Measurements from ENCODE around the gene ING3. TPM values are rescaled to one million over a fixed set of nuclear protein-coding genes. Genes with fewer than 3 reads are reported as not detected.
A peak's percentile ranks its signal among the peaks of the same experiment; 100 is the strongest.

ING3 gene
- total and polyA plus RNA-seq, 9 of the 15 experiments (the other 6 are each of a cell fraction or from before 2014, with no cell fraction given) = 22.8 to 233 (median 50.4) TPM

DNA sequence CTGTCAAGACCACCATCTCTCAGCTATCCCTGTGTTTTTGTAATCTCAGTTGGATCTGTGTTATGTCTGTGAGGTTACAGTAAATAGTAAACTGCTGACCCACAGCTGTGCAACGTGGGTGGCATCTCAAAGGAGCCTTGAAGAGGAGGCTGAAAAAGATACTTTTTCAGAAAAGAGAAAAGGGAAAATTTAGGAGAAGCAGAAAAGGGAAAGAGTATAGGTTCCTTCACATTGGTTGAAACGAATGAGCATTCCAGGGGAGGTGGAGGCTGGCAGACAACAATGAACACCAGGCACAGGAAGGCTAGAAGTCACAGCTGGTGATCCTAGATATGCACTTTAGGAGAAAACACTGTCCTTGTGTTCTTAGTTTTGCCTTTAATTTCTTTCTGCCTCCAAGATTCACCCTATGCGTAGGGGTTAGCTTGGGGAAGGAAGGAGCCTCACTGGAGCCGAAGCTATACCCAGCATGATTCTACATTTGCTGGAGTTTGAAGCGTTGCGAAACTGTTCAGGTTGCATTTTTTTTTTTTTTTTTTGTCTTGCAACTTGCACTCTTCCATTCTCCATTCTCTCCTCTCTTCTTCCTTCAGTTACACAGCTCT is 56.2 kb downstream of the ING3 start (continued):
- TF ChIP-seq, protein P1, sequence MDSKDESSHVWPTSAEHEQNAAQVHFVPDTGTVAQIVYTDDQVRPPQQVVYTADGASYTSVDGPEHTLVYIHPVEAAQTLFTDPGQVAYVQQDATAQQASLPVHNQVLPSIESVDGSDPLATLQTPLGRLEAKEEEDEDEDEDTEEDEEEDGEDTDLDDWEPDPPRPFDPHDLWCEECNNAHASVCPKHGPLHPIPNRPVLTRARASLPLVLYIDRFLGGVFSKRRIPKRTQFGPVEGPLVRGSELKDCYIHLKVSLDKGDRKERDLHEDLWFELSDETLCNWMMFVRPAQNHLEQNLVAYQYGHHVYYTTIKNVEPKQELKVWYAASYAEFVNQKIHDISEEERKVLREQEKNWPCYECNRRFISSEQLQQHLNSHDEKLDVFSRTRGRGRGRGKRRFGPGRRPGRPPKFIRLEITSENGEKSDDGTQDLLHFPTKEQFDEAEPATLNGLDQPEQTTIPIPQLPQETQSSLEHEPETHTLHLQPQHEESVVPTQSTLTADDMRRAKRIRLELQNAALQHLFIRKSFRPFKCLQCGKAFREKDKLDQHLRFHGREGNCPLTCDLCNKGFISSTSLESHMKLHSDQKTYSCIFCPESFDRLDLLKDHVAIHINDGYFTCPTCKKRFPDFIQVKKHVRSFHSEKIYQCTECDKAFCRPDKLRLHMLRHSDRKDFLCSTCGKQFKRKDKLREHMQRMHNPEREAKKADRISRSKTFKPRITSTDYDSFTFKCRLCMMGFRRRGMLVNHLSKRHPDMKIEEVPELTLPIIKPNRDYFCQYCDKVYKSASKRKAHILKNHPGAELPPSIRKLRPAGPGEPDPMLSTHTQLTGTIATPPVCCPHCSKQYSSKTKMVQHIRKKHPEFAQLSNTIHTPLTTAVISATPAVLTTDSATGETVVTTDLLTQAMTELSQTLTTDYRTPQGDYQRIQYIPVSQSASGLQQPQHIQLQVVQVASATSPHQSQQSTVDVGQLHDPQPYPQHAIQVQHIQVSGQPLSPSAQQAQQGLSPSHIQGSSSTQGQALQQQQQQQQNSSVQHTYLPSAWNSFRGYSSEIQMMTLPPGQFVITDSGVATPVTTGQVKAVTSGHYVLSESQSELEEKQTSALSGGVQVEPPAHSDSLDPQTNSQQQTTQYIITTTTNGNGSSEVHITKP (IDR thresholded peaks at IDR 0.05; ENCODE audit: partially characterized antibody) = peak; percentile 39
- TF ChIP-seq SMAD1 (IDR thresholded peaks at IDR 0.05; ENCODE audit: low read depth, low read length, partially characterized antibody) (no peak), TCF3 (CRISPR knock-in tag; IDR thresholded peaks at IDR 0.05) (peak; percentile 82), BRD9 (IDR thresholded peaks at IDR 0.05; ENCODE audit: low read depth, partially characterized antibody) (peak; percentile 47), ZNF174 (CRISPR knock-in tag; IDR thresholded peaks at IDR 0.05) (no peak), ZNF589 (CRISPR knock-in tag; IDR thresholded peaks at IDR 0.05; ENCODE audit: low read depth) (peak; percentile 57; the same call in 1 of the 2 replicates), RBM34 (IDR thresholded peaks at IDR 0.05; ENCODE audit: borderline replicate concordance, insufficient read depth, low read length) (no peak), ZNF354B (CRISPR knock-in tag; IDR thresholded peaks at IDR 0.05) (no peak), MAFG (tag; conservative IDR thresholded peaks at IDR 0.05) (peak; percentile 40), MCM3 (IDR thresholded peaks at IDR 0.05) (no peak), SMARCE1 (IDR thresholded peaks at IDR 0.05) (peak; percentile 83), MECOM (CRISPR knock-in tag; IDR thresholded peaks at IDR 0.05) (0 out of 2 replicates have a peak, but pooled peaks have one; percentile 12), ZNF197 (CRISPR knock-in tag; IDR thresholded peaks at IDR 0.05; ENCODE audit: low read depth) (no peak), KLF16 (IDR thresholded peaks at IDR 0.05) (no peak), NRF1 (conservative IDR thresholded peaks at IDR 0.05 in 1 of 2, IDR thresholded peaks at IDR 0.05 in 1 of 2) (0 out of 4 replicates have a peak, but pooled peaks of 1 of the 2 experiments have one; percentile 36), HDAC6 (IDR thresholded peaks at IDR 0.05; ENCODE audit: low read depth, low read length) (no peak)
- TF ChIP-seq, protein P2, sequence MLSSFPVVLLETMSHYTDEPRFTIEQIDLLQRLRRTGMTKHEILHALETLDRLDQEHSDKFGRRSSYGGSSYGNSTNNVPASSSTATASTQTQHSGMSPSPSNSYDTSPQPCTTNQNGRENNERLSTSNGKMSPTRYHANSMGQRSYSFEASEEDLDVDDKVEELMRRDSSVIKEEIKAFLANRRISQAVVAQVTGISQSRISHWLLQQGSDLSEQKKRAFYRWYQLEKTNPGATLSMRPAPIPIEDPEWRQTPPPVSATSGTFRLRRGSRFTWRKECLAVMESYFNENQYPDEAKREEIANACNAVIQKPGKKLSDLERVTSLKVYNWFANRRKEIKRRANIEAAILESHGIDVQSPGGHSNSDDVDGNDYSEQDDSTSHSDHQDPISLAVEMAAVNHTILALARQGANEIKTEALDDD (IDR thresholded peaks at IDR 0.05) = peak; percentile 62
- TF ChIP-seq, protein P3, sequence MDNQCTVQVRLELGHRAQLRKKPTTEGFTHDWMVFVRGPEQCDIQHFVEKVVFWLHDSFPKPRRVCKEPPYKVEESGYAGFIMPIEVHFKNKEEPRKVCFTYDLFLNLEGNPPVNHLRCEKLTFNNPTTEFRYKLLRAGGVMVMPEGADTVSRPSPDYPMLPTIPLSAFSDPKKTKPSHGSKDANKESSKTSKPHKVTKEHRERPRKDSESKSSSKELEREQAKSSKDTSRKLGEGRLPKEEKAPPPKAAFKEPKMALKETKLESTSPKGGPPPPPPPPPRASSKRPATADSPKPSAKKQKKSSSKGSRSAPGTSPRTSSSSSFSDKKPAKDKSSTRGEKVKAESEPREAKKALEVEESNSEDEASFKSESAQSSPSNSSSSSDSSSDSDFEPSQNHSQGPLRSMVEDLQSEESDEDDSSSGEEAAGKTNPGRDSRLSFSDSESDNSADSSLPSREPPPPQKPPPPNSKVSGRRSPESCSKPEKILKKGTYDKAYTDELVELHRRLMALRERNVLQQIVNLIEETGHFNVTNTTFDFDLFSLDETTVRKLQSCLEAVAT (IDR thresholded peaks at IDR 0.05) = 0 out of 4 replicates have a peak, but pooled peaks of 1 of the 2 experiments have one; percentile 24
- TF ChIP-seq, protein P4, sequence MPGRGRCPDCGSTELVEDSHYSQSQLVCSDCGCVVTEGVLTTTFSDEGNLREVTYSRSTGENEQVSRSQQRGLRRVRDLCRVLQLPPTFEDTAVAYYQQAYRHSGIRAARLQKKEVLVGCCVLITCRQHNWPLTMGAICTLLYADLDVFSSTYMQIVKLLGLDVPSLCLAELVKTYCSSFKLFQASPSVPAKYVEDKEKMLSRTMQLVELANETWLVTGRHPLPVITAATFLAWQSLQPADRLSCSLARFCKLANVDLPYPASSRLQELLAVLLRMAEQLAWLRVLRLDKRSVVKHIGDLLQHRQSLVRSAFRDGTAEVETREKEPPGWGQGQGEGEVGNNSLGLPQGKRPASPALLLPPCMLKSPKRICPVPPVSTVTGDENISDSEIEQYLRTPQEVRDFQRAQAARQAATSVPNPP (IDR thresholded peaks at IDR 0.05; ENCODE audit: borderline replicate concordance, insufficient read depth, insufficient read length) = no peak
- TF ChIP-seq, protein P5, sequence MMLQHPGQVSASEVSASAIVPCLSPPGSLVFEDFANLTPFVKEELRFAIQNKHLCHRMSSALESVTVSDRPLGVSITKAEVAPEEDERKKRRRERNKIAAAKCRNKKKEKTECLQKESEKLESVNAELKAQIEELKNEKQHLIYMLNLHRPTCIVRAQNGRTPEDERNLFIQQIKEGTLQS (IDR thresholded peaks at IDR 0.05) = 0 out of 2 replicates have a peak, but pooled peaks have one; percentile 9
- TF ChIP-seq, protein P5 (CRISPR knock-in tag; conservative IDR thresholded peaks at IDR 0.05) = no peak
